ACC112 (cell line): ENCODE results near the gene CWC27.
"Not testable (repeated sequence)": the region's sequence is repeated elsewhere in the genome, so short reads cannot be mapped to it uniquely, and the experiment has no call there.

Source experiments
- H2AFZ ChIP-seq: fragments of 200-600 bp; sonication (generic); one replicate; pipeline ENCODE4 v1.6.0; 2017; ENCODE audit warnings: antibody characterized with exemption, low read length; ENCODE audit not compliant: unreplicated experiment
- H3K27ac ChIP-seq: fragments of 200-600 bp; sonication (generic); 2 replicates; pipeline ENCODE4 v1.5.1; 2014; ENCODE audit warnings: low read depth, mild to moderate bottlenecking, antibody characterized with exemption, low read length, moderate library complexity
- H3K27me3 ChIP-seq: fragments of 200-600 bp; sonication (generic); 2 replicates; pipeline ENCODE4 v1.6.1; 2014; ENCODE audit warnings: mild to moderate bottlenecking, antibody characterized with exemption, low read length, moderate library complexity, mixed read lengths; ENCODE audit not compliant: insufficient read depth
- H3K36me3 ChIP-seq: fragments of 200-600 bp; sonication (generic); 2 replicates; pipeline ENCODE4 v1.6.1; 2016; ENCODE audit warnings: mild to moderate bottlenecking, antibody characterized with exemption, low read length, moderate library complexity, mixed read lengths; ENCODE audit not compliant: insufficient read depth
- H3K4me1 ChIP-seq: fragments of 200-600 bp; sonication (generic); one replicate; pipeline ENCODE4 v1.6.1; 2016; ENCODE audit warnings: low read length, mixed read lengths; ENCODE audit not compliant: insufficient read depth, unreplicated experiment, control insufficient read depth
- H3K4me3 ChIP-seq: fragments of 200-600 bp; sonication (generic); 2 replicates; pipeline ENCODE4 v1.5.1; 2014; ENCODE audit warnings: mild to moderate bottlenecking, low read depth, low read length
- H3K79me2 ChIP-seq: fragments of 200-600 bp; sonication (generic); one replicate; pipeline ENCODE4 v1.6.0; 2016; ENCODE audit warnings: low read length; ENCODE audit not compliant: control insufficient read depth, unreplicated experiment, insufficient read depth

Gene CWC27

GRCh38 chr5:64814073-64814472 lies 45.3 kb downstream of the CWC27 start:
- H3K4me1 ChIP-seq: peaks cover 5% of the 10 kb centered on the region
- H3K27me3 ChIP-seq: no peaks in the 10 kb centered on the region
- no peaks in the 10 kb centered on the region for H3K36me3 ChIP-seq
- no peak overlapping the region for H2AFZ ChIP-seq
- H3K79me2 ChIP-seq: no peaks in the 10 kb centered on the region
- H3K4me3 ChIP-seq: no peak overlapping the region
- no peak overlapping the region for H3K27ac ChIP-seq

- peaks cover 5% of the 10 kb centered on the region for H3K4me1 ChIP-seq
- H3K79me2 ChIP-seq: no peaks in the 10 kb centered on the region
- H3K4me3 ChIP-seq: no peak overlapping the region
- no peak overlapping the region for H3K27ac ChIP-seq
- H2AFZ ChIP-seq: no peak overlapping the region
- H3K27me3 ChIP-seq: no peaks in the 10 kb centered on the region
- no peaks in the 10 kb centered on the region for H3K36me3 ChIP-seq
Observed at GRCh38 chr5:64818245-64818644, 49.5 kb downstream of the CWC27 start.

- not testable (repeated sequence) for H3K27me3 ChIP-seq, H2AFZ ChIP-seq, H3K36me3 ChIP-seq, H3K4me1 ChIP-seq, H3K27ac ChIP-seq, H3K79me2 ChIP-seq, H3K4me3 ChIP-seq
Observed at GRCh38 chr5:64819345-64819744, 50.6 kb downstream of the CWC27 start.

GRCh38 chr5:64822320-64822719 lies 53.6 kb downstream of the CWC27 start:
- Histone ChIP-seq H3K36me3 (no peaks in the 10 kb centered on the region), H3K79me2 (no peaks in the 10 kb centered on the region), H3K27me3 (no peaks in the 10 kb centered on the region), H3K4me3 (no peak overlapping the region), H3K27ac (no peak overlapping the region), H3K4me1 (peaks cover 10% of the 10 kb centered on the region), H2AFZ (no peak overlapping the region)

- no peak overlapping the region for H2AFZ ChIP-seq
- H3K4me1 ChIP-seq: peaks cover 4% of the 10 kb centered on the region
- H3K27me3 ChIP-seq: no peaks in the 10 kb centered on the region
- H3K4me3 ChIP-seq: no peak overlapping the region
- H3K27ac ChIP-seq: no peak overlapping the region
- no peaks in the 10 kb centered on the region for H3K79me2 ChIP-seq
- 0 out of 2 replicates have a peak, but pooled peaks cover 10% of the 10 kb centered on the region for H3K36me3 ChIP-seq
Observed at GRCh38 chr5:64826541-64826940, 57.8 kb downstream of the CWC27 start.

- Histone ChIP-seq H3K79me2 (no peaks in the 10 kb centered on the region), H3K4me3 (no peak overlapping the region), H3K4me1 (peaks cover 7% of the 10 kb centered on the region), H2AFZ (no peak overlapping the region), H3K27me3 (no peaks in the 10 kb centered on the region), H3K36me3 (0 out of 2 replicates have a peak, but pooled peaks cover 10% of the 10 kb centered on the region), H3K27ac (no peak overlapping the region)
Observed at GRCh38 chr5:64827703-64828102, 59.0 kb downstream of the CWC27 start.

- H3K79me2 ChIP-seq, H3K4me3 ChIP-seq, H3K27me3 ChIP-seq, H2AFZ ChIP-seq, H3K27ac ChIP-seq: not testable (repeated sequence)
- H3K36me3 ChIP-seq: 0 out of 2 replicates have a peak, but pooled peaks cover 10% of the 10 kb centered on the region
- peaks cover 20% of the 10 kb centered on the region for H3K4me1 ChIP-seq
Observed at GRCh38 chr5:64830650-64831049, 61.9 kb downstream of the CWC27 start.

- H3K79me2 ChIP-seq: no peaks in the 10 kb centered on the region
- H3K36me3 ChIP-seq: 0 out of 2 replicates have a peak, but pooled peaks cover 10% of the 10 kb centered on the region
- peaks cover 16% of the 10 kb centered on the region for H3K4me1 ChIP-seq
- H3K27me3 ChIP-seq: no peaks in the 10 kb centered on the region
- H2AFZ ChIP-seq: no peak overlapping the region
- H3K4me3 ChIP-seq: no peak overlapping the region
- H3K27ac ChIP-seq: no peak overlapping the region
Observed at GRCh38 chr5:64831996-64832395, 63.3 kb downstream of the CWC27 start.

GRCh38 chr5:64834037-64834436 lies 65.3 kb downstream of the CWC27 start:
- peaks cover 28% of the 10 kb centered on the region for H3K4me1 ChIP-seq
- H3K4me3 ChIP-seq: no peak overlapping the region
- H3K79me2 ChIP-seq: no peaks in the 10 kb centered on the region
- no peaks in the 10 kb centered on the region for H3K27me3 ChIP-seq
- H3K27ac ChIP-seq: no peak overlapping the region
- H3K36me3 ChIP-seq: 0 out of 2 replicates have a peak, but pooled peaks cover 6% of the 10 kb centered on the region
- H2AFZ ChIP-seq: no peak overlapping the region

- Histone ChIP-seq H3K36me3 (0 out of 2 replicates have a peak, but pooled peaks cover 6% of the 10 kb centered on the region), H3K4me3 (no peak overlapping the region), H3K27ac (no peak overlapping the region), H3K79me2 (no peaks in the 10 kb centered on the region), H2AFZ (no peak overlapping the region), H3K4me1 (peaks cover 32% of the 10 kb centered on the region), H3K27me3 (no peaks in the 10 kb centered on the region)
Observed at GRCh38 chr5:64834611-64835010, 65.9 kb downstream of the CWC27 start.

- Histone ChIP-seq H2AFZ (no peak overlapping the region), H3K36me3 (0 out of 2 replicates have a peak, but pooled peaks cover 6% of the 10 kb centered on the region), H3K27ac (no peak overlapping the region), H3K27me3 (no peaks in the 10 kb centered on the region), H3K4me1 (peaks cover 35% of the 10 kb centered on the region), H3K4me3 (no peak overlapping the region), H3K79me2 (no peaks in the 10 kb centered on the region)
Observed at GRCh38 chr5:64835266-64835665, 66.5 kb downstream of the CWC27 start.
